NCI-H1105 (cell line): ENCODE results near the gene VTCN1.
"Not testable (repeated sequence)": the region's sequence is repeated elsewhere in the genome, so short reads cannot be mapped to it uniquely, and the experiment has no call there.

Source experiments
- DNase-seq: peaks from one replicate; lab custom pipeline; 2025; lab: John Stamatoyannopoulos, UW

VTCN1 gene

DNA sequence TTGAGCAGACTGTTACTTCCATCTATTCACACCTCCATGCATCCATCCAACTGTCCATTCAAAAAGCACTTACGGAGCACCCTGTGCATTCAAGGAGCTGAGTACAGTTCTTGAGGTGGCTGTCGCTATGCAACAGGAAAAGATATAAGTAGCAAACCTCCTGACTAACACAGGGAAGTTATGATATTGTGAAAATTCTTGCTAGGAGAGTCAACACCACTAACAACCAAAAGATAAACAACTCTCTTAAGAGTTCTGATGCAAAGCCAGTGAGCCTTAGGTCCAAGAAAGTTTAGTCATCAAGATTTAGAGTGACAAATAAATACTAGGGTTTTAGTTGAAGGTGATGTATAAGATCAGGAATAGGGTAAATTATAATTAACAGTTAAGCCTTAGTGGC, 44.7 kb downstream of the VTCN1 start:
- no peak for DNase-seq

DNA sequence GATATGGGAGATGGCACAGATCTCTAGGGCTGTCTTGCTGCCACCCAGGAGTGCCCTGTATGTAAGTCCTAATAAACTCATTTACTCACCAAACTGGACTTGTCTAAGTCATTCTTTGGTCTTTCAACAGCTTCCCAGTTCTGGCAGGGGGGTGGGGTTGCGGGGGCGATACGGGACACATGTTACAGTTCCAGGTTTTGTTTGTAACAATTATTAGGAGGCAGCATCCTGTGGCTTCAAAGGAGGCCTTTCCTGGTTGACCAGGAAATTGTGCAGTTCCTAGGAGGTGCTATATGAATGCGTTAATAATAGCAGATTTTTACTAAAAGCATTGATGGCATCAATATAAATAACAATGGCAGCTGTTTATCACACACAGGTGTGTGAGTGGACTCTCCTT, 46.5 kb downstream of the VTCN1 start:
- DNase-seq, result no peak

DNA sequence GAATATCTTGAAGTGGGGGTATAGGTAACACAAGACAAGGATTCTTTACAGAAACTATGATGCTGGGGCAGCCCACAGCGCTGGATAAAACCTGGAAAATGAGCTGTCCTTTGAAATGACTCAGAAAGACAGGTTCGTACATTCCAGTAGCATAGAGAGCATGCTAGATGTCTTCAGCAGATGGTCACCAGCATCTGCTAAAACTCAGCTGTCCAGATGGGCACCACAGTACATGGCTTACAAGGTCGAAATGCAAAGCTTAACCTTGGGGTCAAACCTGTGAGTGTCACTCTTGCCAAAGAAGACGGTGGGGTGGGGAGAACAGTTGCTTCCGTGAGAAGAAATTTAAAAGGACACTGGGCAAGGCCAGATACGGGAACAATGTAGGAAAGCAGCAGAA, 47.9 kb downstream of the VTCN1 start:
- DNase-seq, result no peak

DNA sequence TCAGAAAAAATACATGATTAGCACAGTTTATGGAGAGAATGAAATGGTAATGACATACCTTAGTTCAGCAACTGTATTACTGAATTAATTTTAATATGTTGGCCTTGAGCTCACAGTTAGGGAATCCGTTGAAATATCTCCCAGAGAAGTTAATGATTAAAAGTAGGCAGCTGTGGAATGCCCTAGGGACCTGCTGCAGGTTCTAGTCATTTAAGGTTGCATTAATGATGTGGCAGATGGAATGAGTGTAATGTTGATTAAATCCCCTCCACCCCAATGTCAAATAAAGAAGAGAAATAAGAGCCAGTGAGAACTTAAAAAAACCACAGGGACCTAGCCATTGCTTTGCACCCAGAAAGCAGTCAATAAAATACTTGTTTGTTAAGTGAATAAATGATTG, 48.8 kb downstream of the VTCN1 start:
- DNase-seq, result no peak

DNA sequence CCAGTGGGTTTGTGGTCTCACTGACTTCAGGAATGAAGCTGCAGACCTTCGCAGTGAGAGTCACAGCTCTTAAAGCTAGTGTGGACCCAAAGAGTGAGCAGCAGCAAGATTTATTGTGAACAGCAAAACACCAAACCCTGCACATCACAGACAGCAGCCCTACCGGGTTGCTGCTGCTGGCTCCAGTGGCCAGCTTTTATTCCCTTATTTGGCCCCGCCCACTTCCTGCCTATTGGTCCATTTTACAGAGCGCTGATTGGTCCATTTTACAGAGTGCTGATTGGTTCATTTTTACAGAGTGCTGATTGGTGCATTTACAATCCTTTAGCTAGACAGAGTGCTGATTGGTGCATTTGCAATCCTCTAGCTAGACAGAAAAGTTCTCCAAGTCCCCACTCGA, 59.4 kb downstream of the VTCN1 start:
- DNase-seq, result not testable (repeated sequence)

DNA sequence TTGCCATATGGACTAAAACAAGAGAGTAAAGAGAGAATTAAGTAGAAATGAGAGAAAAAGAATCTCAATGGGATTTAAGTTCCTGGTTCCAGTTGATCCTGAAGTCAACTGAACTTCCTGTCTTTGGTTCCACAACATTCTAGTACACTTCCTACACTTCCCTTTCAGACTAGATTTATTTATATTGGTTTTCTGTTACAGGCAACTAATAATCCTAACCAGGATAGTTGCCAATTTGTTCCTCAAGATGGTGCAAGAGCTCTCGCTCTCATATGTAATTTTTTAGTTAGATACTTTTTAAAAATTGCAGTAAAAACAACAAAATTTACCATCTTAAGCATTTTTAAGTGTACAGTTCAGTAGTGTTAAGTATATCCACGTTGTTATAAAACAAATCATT, 60.4 kb downstream of the VTCN1 start:
- DNase-seq, result no peak

DNA sequence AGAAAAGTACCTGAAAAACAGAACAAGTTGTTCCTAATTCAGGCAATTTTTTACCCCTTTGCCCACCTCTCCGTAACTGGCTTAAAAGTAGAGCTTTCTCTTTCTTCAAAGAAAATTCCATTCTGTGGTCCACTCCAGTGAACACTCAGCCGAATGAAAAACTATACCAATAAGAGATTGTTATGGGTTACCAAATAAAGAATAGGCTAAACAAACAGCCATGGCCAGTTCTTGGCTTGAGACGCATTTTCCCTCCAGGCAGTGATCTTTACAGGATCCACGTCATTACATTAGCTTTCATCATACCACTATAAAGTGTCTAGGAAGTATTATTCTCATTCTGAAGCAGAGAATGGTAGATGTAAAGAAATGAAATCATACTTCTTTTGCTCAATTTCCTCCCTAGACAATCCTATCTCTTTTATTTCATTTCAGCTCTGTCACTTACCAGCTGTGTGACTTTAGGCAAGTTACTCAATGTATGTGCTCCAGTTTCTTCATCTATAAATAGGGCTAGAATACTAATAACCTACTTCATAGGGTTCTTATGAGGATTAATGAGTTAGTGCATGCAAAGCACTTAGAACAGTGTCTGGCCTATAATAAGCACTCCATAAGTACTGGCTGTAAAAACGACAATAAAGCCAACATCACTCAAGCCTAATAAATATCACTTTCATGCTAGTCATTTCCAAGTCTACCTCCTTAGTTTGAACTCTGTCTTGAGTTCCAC, 62.7 kb downstream of the VTCN1 start:
- DNase-seq, result peak; percentile 15

DNA sequence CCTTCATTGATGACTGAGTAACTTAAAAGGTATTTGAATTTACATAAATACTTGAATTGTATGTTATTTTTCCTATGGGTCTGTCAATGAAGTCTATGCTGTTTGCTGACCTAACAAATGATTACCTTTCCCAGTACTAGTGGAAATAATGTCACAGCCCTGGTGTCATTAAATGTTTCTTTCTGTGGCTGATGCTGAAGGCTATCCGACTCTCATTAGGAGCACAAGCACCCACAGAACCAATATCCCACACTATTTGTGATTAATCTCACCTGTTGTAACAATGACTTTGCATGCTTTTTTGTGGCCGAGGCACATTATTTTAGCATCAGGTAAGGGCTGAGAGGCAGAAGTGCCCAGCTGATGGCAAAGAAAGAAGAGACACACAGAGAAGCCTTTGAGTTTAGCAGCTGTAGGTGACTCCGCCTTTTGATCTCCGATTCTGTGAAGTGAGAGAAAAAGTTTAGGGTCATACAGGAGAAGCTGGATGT, 63.3 kb downstream of the VTCN1 start:
- DNase-seq, result no peak

DNA sequence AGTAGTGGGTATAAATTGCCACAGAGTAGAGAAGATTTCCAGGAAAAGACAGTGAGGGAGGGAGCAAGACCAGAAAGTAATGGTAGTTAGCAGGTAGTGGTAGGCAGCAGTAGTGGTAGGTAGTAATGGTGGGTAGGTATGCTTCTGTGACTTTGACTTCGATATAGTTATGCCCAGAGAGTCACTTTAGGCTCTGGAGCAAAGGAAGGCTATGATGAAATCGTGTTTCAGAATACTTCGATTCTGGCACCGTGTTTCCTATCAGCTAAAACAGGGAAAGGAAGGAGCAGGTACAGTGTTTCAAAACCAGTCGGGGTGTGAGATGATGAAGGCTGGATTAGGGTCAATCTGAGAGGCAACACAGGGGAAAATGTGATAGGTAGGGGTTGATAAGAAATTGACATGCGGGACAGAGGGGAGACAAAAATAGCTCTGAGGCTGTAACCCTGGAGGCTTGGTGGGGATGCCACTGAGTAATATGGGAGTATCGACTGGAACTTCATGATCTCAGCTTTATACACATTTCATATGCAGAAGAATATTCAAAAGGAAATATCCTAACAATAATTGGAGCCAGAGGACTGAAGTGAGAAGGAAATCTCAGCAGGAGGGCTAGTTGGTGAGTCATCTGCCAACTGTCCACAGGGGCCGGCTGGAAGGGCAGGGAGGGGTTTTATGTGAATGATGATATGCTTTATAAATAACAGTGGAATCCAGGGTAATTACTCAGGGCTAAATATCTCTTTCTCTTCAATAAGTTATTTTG, 64.0 kb downstream of the VTCN1 start:
- DNase-seq, result no peak

DNA sequence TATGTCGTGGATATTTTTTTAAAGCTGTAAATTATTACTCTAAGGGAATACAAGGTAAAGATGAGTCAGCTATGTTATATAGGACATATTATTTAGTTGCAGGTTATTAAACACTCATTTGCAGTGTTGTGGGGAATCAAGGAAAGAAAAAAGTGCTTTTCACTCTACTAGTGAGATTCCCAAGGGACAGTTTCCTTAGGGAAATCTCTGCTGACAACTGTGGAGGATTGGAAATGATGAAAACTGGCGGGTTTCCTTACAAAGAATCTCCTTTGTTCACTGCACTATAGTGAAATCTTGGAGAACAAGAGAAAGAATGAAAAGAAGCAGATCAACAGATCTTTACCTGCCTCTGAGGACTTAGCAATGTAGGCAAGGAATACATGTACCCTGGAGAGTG, 64.7 kb downstream of the VTCN1 start:
- no peak for DNase-seq

DNA sequence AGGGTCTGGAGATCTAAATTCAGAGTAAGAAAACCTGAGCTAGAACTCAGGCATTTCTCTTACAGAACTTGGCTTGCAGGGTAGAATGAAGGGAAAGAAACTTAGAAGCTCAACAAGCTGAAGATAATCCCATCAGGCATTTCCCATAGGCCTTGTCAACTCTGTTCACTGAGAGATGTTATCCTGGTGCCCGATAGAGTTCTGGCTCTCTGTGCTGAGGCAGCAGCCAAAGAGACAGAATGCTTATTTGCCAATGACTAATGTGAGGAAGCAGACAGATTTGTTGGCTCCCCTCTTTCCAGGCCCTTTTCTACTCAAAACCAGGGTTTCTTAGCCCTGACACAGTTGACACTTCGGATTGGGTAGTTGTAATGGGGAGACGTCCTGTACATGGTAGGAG, 66.9 kb downstream of the VTCN1 start:
- no peak for DNase-seq

DNA sequence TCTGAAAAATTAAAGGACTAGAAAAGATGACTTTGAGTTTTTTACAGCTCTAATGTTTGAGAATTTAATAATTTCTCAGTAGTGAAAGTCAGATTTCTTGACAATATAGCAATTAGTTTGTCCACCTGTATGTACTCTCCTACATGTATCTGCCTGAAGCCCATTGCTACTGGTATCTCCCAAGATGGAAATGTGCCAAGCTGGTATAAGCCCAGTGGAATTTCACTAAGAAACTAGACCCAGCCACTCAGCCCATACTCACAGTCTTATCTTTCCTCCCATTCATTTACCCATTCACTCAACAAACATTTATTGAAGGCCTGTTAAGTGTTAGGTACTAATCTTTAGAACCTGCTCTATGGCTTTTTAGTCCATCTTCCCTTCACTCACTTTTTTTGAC, 67.6 kb downstream of the VTCN1 start:
- no peak for DNase-seq

DNA sequence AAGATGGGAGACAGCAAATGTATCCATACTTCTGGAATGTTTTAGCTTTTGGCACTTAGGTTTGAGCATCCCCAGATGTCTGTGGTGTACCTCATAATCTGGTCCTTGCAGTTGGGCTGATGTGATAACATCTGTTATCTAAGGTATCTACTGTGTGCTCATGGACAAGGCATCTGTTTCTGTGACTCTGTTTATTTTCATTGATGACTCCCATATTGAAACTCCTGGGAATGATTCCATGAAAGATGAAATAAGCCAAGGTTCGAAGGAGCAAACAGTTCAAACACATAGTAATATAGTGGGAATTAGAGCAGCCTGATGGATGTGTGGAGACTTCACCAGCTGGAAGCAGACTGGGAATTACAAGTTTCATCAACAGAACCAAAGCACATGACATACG, 68.5 kb downstream of the VTCN1 start:
- DNase-seq, result no peak

DNA sequence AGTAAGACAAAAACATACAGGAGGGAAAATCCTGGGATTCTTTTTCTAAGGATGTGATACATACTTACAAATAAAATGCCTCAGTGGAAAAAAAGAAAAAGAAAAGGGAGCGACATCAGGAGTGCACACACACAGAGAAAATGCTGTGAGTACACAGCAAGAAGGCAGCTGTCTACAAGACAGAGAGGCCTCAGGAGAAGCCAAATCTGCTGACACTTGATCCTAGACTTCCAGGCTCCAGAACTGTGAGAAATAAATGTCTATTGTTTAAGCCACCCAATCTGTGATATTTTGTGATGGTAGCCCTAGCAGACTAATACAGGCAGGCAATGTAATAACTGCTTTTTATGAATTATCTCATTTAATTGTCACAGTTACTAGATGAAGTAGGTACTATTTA, 72.2 kb downstream of the VTCN1 start:
- no peak for DNase-seq

DNA sequence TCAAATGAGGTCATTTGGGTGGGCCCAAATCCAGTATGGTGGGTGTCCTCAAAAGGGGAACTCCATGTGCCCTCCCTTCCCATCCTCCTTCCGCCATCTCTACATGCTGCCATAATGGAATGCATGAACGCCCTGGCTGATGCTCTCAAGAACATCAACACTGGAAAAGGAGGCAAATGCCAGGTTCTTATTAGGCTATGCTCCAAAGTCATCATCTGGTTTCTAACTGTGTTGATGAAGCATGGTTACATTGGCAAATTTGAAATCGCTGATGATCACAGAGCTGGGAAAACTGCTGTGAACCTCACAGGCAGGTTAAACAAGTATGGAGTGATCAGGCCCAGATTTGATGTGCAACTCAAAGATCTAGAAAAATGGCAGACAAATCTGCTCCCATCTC, 72.6 kb downstream of the VTCN1 start:
- no peak for DNase-seq

DNA sequence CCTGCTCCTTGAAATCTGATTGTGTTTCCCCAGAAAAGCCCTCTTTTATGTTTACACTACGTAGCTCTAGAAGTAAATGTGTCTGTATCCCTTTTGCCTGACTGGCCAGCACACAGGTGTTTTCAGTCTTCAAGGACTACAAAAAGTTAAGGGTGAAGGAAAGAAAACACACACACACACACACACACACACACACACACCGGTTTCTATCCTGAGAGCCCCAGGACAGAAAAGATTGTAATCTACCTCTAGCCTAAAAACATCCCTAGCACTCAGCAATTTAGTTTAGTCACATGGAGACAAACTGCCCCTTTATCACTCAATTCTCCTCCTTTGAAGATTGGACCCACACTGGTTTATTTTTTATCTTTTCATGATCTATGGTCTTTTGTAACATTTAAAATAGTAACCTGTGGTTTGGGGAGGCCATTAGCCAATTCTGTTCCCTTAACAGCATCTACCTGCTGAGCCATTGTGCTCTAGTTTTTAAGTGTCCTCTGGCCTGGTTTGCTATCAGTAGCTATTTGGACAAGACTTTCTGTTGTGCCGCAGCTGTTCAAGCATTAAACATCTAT, 73.4 kb downstream of the VTCN1 start:
- no peak for DNase-seq

DNA sequence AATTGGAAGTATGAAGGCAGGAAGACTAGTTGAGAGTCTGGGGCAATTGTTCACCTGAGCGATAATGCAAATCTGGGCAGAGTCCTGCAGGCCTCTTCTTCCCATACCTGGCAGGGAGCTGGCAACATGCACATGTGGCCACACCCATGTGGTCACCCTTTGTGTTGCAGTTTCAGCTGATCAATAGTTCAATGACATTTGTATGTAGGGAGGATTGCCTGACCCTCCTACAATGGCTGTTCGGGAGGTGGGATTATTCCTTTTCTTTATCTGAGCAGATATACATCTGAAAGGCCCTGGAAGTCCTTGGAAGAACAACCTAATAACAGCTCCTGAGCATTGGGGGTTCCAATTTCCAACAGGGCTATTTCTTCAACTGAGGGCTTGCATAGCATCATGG, 74.0 kb downstream of the VTCN1 start:
- DNase-seq, result no peak

DNA sequence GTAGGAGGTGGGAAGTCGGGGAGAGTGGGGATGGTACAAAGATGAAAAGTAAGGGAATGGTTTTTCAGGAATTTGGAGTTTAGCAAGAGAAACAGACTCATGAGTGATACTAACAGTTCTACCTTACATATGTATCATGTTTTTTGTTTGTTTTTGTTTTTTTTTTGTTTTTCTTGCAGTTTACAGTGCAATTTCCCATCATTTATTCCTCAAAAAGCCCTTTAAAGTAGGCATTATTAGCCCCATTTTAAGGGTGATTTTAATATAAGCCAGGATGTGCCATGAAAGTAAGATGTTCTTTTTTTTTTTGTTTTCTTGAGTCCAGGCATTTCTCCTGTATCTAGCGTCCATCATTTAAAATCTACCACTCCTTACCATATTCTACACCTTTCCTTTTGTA, 75.4 kb downstream of the VTCN1 start:
- DNase-seq, result no peak

DNA sequence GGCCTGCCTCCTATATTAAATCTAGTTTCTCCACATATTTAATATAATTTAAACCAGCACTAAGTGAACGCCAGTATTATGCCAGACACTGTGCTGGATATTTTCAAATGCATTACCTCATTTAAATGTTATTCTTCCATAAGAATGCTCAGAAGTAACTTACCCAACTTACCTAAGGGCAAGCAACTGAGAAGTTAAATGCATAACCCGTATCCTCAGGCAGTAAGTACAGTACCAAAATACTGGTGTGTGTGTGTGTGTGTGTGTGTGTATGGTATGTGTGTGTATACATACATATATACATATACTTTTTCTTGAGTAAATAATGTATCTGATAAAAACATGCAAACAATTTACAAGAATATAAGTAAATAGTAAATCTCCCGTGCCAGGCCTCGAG, 80.2 kb downstream of the VTCN1 start:
- DNase-seq, result no peak

DNA sequence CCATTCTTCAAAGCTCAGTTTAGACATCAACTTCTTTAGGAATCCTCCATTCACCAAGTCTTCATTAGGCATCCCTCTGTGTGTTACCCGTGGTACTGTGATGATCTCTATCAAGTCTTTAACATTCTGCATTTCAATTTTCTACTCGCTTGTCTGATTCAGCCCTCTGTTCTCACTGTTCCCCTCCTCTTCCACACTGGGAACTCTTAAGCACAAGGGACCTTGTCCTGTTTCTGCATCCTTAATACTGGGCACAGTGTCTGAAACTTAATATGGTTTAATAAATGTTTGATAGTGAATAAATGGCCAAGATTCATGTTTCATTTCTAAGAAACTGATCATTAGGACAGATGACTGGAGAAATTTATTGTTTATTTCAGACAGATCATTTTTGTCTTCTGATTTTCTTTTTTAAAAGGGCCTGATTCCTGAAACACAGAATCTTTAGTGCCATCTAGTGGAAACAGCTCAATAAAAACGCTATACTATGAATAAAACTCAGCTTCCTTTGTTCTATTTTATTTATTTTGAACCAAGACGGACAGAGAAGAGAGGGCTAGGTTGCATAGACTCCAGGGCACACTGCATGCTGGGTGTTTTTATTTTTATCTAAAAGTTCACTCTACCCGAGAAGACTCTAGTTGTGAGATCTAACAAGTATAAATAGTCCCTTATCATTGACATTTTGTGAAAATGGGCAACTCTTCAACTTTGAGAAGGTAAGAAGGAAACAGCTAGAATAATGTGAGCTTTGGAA, 82.2 kb downstream of the VTCN1 start:
- DNase-seq, result peak; percentile 9

DNA sequence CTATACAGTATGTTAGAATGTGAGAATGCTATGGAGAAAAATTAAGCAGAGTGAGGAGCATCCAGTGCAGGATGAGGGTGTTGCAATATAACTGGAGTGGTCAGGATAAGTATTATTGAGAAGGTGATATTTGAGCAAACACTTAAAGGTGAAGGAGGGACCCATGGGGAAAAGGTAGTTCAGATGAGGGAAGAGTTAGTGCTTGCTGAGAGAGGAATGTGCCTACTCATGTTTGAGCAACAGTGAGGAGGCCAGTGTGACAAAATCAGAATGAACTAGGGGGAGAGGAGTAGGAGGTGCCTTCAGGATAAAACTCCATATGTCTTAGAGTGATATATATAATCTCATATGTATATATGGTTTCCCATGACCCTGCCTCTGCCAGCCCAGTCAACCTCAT, 82.9 kb downstream of the VTCN1 start:
- no peak for DNase-seq

DNA sequence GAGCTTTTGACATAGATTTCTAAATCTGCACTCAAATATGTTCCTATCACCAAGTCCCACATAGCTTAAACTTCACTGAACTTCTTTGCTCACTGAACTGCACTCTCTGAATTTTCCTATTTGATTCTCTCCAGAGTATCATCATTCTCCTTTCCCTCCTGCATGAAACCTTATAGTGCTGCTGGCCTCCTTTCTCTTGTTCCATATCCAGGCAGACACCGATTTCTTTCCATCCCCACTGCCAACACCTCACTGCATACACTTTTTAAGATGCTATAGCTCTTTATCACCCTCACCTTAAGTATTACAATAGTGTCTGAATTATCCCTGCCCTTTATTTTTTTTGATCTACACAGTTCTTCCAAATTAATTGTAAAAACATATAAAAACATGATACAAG, 86.1 kb downstream of the VTCN1 start:
- no peak for DNase-seq

DNA sequence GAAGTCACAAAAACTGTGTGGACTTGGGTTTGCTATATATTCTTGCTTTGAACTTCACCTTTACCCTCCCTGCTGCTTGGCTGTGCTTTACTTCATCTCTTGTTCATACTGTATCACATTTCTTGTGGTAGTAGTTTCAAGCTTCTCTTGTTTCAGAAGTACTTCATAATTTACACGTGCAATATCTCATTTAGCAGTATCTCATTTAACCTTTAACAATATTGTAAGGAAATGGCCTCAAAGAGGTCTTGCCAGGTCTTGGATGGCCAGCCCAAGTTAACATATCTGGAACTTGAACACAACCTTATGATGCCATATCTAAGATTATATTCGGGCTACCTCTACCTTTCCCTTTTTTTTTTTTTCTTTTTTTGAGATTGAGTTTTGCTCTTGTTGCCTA, 87.5 kb downstream of the VTCN1 start:
- no peak for DNase-seq
